Measurements from ENCODE around the gene ADGRV1.
"Not testable (repeated sequence)": the region's sequence is repeated elsewhere in the genome, so short reads cannot be mapped to it uniquely, and the experiment has no call there.

The ADGRV1 gene

DNA sequence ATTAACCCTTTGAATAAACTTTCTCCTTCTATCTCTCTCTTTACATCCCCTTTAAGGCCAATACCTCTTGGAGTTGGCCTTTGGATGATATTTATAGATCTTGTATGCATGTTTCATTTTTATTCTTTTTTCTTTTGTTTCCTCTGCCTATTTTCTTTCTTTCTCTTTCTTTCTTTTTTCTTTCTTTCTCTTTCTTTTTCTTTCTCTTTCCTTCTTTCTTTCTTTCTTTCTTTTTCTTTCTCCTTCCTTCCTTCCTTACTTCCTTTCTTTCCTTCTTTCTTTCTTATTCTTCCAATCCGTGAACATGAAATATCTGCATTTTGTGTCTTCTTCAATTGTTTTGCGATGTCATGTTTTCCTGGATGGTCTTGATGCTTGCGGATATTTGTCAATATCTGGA, 276.1 kb downstream of the ADGRV1 start:
- H3K36me3 ChIP-seq (ENCODE audit: low read depth): no peaks in the 10 kb centered on the region
- no peak overlapping the region for H3K27ac ChIP-seq (ENCODE audit: poor library complexity, severe bottlenecking)
- no peaks in the 10 kb centered on the region for H3K9me3 ChIP-seq (ENCODE audit: severe bottlenecking)
- no peak for DNase-seq (ENCODE audit: low spot score)
- no peak for ATAC-seq (ENCODE audit: low read depth)
- H3K27me3 ChIP-seq (ENCODE audit: insufficient read depth, poor library complexity, severe bottlenecking): peaks cover 3% of the 10 kb centered on the region
- TF ChIP-seq, protein P1, sequence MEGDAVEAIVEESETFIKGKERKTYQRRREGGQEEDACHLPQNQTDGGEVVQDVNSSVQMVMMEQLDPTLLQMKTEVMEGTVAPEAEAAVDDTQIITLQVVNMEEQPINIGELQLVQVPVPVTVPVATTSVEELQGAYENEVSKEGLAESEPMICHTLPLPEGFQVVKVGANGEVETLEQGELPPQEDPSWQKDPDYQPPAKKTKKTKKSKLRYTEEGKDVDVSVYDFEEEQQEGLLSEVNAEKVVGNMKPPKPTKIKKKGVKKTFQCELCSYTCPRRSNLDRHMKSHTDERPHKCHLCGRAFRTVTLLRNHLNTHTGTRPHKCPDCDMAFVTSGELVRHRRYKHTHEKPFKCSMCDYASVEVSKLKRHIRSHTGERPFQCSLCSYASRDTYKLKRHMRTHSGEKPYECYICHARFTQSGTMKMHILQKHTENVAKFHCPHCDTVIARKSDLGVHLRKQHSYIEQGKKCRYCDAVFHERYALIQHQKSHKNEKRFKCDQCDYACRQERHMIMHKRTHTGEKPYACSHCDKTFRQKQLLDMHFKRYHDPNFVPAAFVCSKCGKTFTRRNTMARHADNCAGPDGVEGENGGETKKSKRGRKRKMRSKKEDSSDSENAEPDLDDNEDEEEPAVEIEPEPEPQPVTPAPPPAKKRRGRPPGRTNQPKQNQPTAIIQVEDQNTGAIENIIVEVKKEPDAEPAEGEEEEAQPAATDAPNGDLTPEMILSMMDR (IDR thresholded peaks at IDR 0.05; ENCODE audit: poor library complexity, severe bottlenecking): no peak
- no peak overlapping the region for H3K4me3 ChIP-seq (ENCODE audit: severe bottlenecking)
- no peaks in the 10 kb centered on the region for H3K4me1 ChIP-seq (ENCODE audit: insufficient read depth, poor library complexity, severe bottlenecking)

- Histone ChIP-seq H3K27me3 (ENCODE audit: insufficient read depth, poor library complexity, severe bottlenecking) (no peaks in the 10 kb centered on the region), H3K27ac (ENCODE audit: poor library complexity, severe bottlenecking) (no peak overlapping the region), H3K36me3 (ENCODE audit: low read depth) (no peaks in the 10 kb centered on the region), H3K4me3 (ENCODE audit: severe bottlenecking) (no peak overlapping the region), H3K4me1 (ENCODE audit: insufficient read depth, poor library complexity, severe bottlenecking) (no peaks in the 10 kb centered on the region), H3K9me3 (ENCODE audit: severe bottlenecking) (no peaks in the 10 kb centered on the region)
- ATAC-seq (ENCODE audit: low read depth) (no peak), DNase-seq (ENCODE audit: low spot score) (no peak)
- TF ChIP-seq, protein P1 (IDR thresholded peaks at IDR 0.05; ENCODE audit: poor library complexity, severe bottlenecking): no peak
These were observed 284.8 kb downstream of the ADGRV1 start for GRCh38 chr5:90843443-90843842.

GRCh38 chr5:90844931-90845330, 286.3 kb downstream of the ADGRV1 start:
- ATAC-seq (ENCODE audit: low read depth) (peak; percentile 46; the same call in 2 of the 3 replicates), DNase-seq (ENCODE audit: low spot score) (no peak)
- Histone ChIP-seq H3K4me1 (ENCODE audit: insufficient read depth, poor library complexity, severe bottlenecking) (no peaks in the 10 kb centered on the region), H3K27ac (ENCODE audit: poor library complexity, severe bottlenecking) (no peak overlapping the region), H3K36me3 (ENCODE audit: low read depth) (no peaks in the 10 kb centered on the region), H3K27me3 (ENCODE audit: insufficient read depth, poor library complexity, severe bottlenecking) (no peaks in the 10 kb centered on the region), H3K4me3 (ENCODE audit: severe bottlenecking) (no peak overlapping the region), H3K9me3 (ENCODE audit: severe bottlenecking) (no peaks in the 10 kb centered on the region)
- TF ChIP-seq, protein P1 (IDR thresholded peaks at IDR 0.05; ENCODE audit: poor library complexity, severe bottlenecking): no peak

- DNase-seq (ENCODE audit: low spot score) (no peak), ATAC-seq (ENCODE audit: low read depth) (no peak)
- TF ChIP-seq, protein P1 (IDR thresholded peaks at IDR 0.05; ENCODE audit: poor library complexity, severe bottlenecking): no peak
- Histone ChIP-seq H3K4me3 (ENCODE audit: severe bottlenecking) (no peak overlapping the region), H3K4me1 (ENCODE audit: insufficient read depth, poor library complexity, severe bottlenecking) (no peaks in the 10 kb centered on the region), H3K36me3 (ENCODE audit: low read depth) (no peaks in the 10 kb centered on the region), H3K27ac (ENCODE audit: poor library complexity, severe bottlenecking) (no peak overlapping the region), H3K27me3 (ENCODE audit: insufficient read depth, poor library complexity, severe bottlenecking) (no peaks in the 10 kb centered on the region), H3K9me3 (ENCODE audit: severe bottlenecking) (no peaks in the 10 kb centered on the region)
These were observed 287.3 kb downstream of the ADGRV1 start for GRCh38 chr5:90845723-90846554.

DNA sequence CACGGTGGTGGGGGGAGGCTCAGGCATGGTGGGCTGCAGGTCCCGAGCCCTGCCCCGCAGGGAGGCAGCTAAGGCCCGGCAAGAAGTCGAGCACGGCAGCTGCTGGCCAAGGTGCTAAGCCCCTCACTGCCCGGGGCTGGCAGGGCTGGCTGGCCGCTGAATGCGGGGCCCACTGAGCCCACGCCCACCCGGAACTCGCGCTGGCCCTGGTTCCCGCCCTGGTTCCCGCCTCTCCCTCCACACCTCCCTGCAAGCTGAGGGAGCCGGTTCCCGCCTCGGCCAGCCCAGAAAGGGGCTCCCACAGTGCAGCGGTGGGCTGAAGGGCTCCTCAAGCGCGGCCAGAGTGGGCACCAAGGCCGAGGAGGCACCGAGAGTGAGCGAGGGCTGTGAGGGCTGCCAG, 289.0 kb downstream of the ADGRV1 start:
- H3K9me3 ChIP-seq (ENCODE audit: severe bottlenecking); DNase-seq (ENCODE audit: low spot score); H3K36me3 ChIP-seq (ENCODE audit: low read depth); H3K4me3 ChIP-seq (ENCODE audit: severe bottlenecking); H3K27me3 ChIP-seq (ENCODE audit: insufficient read depth, poor library complexity, severe bottlenecking); ATAC-seq (ENCODE audit: low read depth); H3K27ac ChIP-seq (ENCODE audit: poor library complexity, severe bottlenecking); H3K4me1 ChIP-seq (ENCODE audit: insufficient read depth, poor library complexity, severe bottlenecking): not testable (repeated sequence)
